Stimulated activated memory B cell treated with anti-CD40 and anti-IgM and Interleukin-4, amounts not matched to agents 10 μg/mL and 1 μg/mL and 100 μg/mL, for 72 hours (primary cell): ENCODE measurements around the gene RPL13A.
"Not testable (repeated sequence)": the region's sequence is repeated elsewhere in the genome, so short reads cannot be mapped to it uniquely, and the experiment has no call there.

ENCODE experiments used
- ATAC-seq: fragments of 150-1000 bp; cut with Tn5 transposase; 2 replicates; pipeline ENCODE4 v1.10.0; 2021
- H3K27ac Mint-ChIP-seq: one replicate; pipeline ENCODE4 v1.8.0; 2022; ENCODE audit warnings: mild to moderate bottlenecking, mixed read lengths
- H3K27me3 Mint-ChIP-seq: one replicate; pipeline ENCODE4 v1.8.0; 2022; ENCODE audit warnings: mixed read lengths
- H3K36me3 Mint-ChIP-seq: one replicate; pipeline ENCODE4 v1.8.0; 2022; ENCODE audit warnings: mixed read lengths
- H3K4me1 Mint-ChIP-seq: one replicate; pipeline ENCODE4 v1.8.0; 2022; ENCODE audit warnings: mixed read lengths
- H3K4me3 Mint-ChIP-seq: one replicate; pipeline ENCODE4 v1.8.0; 2022; ENCODE audit warnings: mild to moderate bottlenecking, moderate library complexity, mixed read lengths
- H3K9me3 Mint-ChIP-seq: one replicate; pipeline ENCODE4 v1.8.0; 2022; ENCODE audit warnings: mixed read lengths

Gene RPL13A

GRCh38 chr19:49468746-49469447 lies 18.5 kb upstream of the RPL13A start:
- Mint-ChIP-seq H3K36me3 (peaks cover 29% of the 10 kb centered on the region), H3K27me3 (no peaks in the 10 kb centered on the region), H3K4me3 (peak overlapping the region; percentile 51), H3K4me1 (peaks cover 42% of the 10 kb centered on the region), H3K27ac (peak overlapping the region; percentile 86), H3K9me3 (no peaks in the 10 kb centered on the region)
- ATAC-seq = peak; percentile 87

GRCh38 chr19:49469828-49470614 lies 17.4 kb upstream of the RPL13A start:
- peaks cover 54% of the 10 kb centered on the region for H3K4me1 Mint-ChIP-seq
- no peaks in the 10 kb centered on the region for H3K9me3 Mint-ChIP-seq
- peaks cover 17% of the 10 kb centered on the region for H3K36me3 Mint-ChIP-seq
- peak overlapping the region; percentile 53 for H3K4me3 Mint-ChIP-seq
- peak; percentile 88 for ATAC-seq
- H3K27ac Mint-ChIP-seq = peak overlapping the region; percentile 86
- no peaks in the 10 kb centered on the region for H3K27me3 Mint-ChIP-seq

- Mint-ChIP-seq H3K9me3 (no peaks in the 10 kb centered on the region), H3K4me1 (peaks cover 59% of the 10 kb centered on the region), H3K27ac (peak overlapping the region; percentile 86), H3K4me3 (peak overlapping the region; percentile 53), H3K36me3 (peaks cover 12% of the 10 kb centered on the region), H3K27me3 (no peaks in the 10 kb centered on the region)
- no peak for ATAC-seq
Measured at GRCh38 chr19:49470615-49470978, 16.8 kb upstream of the RPL13A start.

GRCh38 chr19:49472936-49473335 lies 14.5 kb upstream of the RPL13A start:
- no peak for ATAC-seq
- H3K27me3 Mint-ChIP-seq = no peaks in the 10 kb centered on the region
- peaks cover 70% of the 10 kb centered on the region for H3K4me1 Mint-ChIP-seq
- H3K4me3 Mint-ChIP-seq = peak overlapping the region; percentile 88
- H3K27ac Mint-ChIP-seq = peak overlapping the region; percentile 96
- peaks cover 13% of the 10 kb centered on the region for H3K36me3 Mint-ChIP-seq
- H3K9me3 Mint-ChIP-seq = no peaks in the 10 kb centered on the region

- H3K4me1 Mint-ChIP-seq = peaks cover 69% of the 10 kb centered on the region
- not testable (repeated sequence) for H3K9me3 Mint-ChIP-seq, H3K27me3 Mint-ChIP-seq, ATAC-seq
- peaks cover 12% of the 10 kb centered on the region for H3K36me3 Mint-ChIP-seq
- H3K27ac Mint-ChIP-seq = peak overlapping the region; percentile 96
- H3K4me3 Mint-ChIP-seq = peak overlapping the region; percentile 88
Measured at GRCh38 chr19:49473501-49473867, 13.9 kb upstream of the RPL13A start.

- Mint-ChIP-seq H3K36me3 (peaks cover 7% of the 10 kb centered on the region), H3K4me3 (peak within 1 kb of the TSS; percentile 88), H3K27ac (peak within 1 kb of the TSS; percentile 96), H3K27me3 (no peaks in the 10 kb centered on the region), H3K9me3 (no peaks in the 10 kb centered on the region), H3K4me1 (peaks cover 64% of the 10 kb centered on the region)
- ATAC-seq = peak; percentile 77
Measured at GRCh38 chr19:49473868-49474541, 13.4 kb upstream of the RPL13A start, which contains the start of gene FLT3LG. FLT3LG (plus strand) TSS chr19:49474215; CDS start chr19:49474640, 425 bp downstream.

- H3K4me1 Mint-ChIP-seq = peaks cover 59% of the 10 kb centered on the region
- H3K9me3 Mint-ChIP-seq = no peaks in the 10 kb centered on the region
- no peaks in the 10 kb centered on the region for H3K27me3 Mint-ChIP-seq
- H3K4me3 Mint-ChIP-seq = peak overlapping the region; percentile 88
- ATAC-seq = no peak
- H3K36me3 Mint-ChIP-seq = peaks cover 6% of the 10 kb centered on the region
- peak overlapping the region; percentile 96 for H3K27ac Mint-ChIP-seq
Measured at GRCh38 chr19:49474542-49474924, 12.9 kb upstream of the RPL13A start.

GRCh38 chr19:49475191-49475917 lies 12.1 kb upstream of the RPL13A start:
- H3K27ac Mint-ChIP-seq = peak overlapping the region; percentile 96
- H3K27me3 Mint-ChIP-seq = no peaks in the 10 kb centered on the region
- no peaks in the 10 kb centered on the region for H3K9me3 Mint-ChIP-seq
- peaks cover 6% of the 10 kb centered on the region for H3K36me3 Mint-ChIP-seq
- ATAC-seq = no peak
- H3K4me3 Mint-ChIP-seq = peak overlapping the region; percentile 88
- H3K4me1 Mint-ChIP-seq = peaks cover 52% of the 10 kb centered on the region

GRCh38 chr19:49475995-49476880 lies 11.2 kb upstream of the RPL13A start:
- H3K4me1 Mint-ChIP-seq = peaks cover 43% of the 10 kb centered on the region
- H3K27ac Mint-ChIP-seq = peak overlapping the region; percentile 96
- H3K9me3 Mint-ChIP-seq = no peaks in the 10 kb centered on the region
- peak overlapping the region; percentile 88 for H3K4me3 Mint-ChIP-seq
- H3K36me3 Mint-ChIP-seq = peaks cover 6% of the 10 kb centered on the region
- no peaks in the 10 kb centered on the region for H3K27me3 Mint-ChIP-seq
- ATAC-seq = no peak

- ATAC-seq = no peak
- peaks cover 6% of the 10 kb centered on the region for H3K36me3 Mint-ChIP-seq
- peaks cover 15% of the 10 kb centered on the region for H3K4me1 Mint-ChIP-seq
- no peak overlapping the region for H3K27ac Mint-ChIP-seq
- no peaks in the 10 kb centered on the region for H3K27me3 Mint-ChIP-seq
- H3K4me3 Mint-ChIP-seq = no peak overlapping the region
- no peaks in the 10 kb centered on the region for H3K9me3 Mint-ChIP-seq
Measured at GRCh38 chr19:49479975-49480628, 7.3 kb upstream of the RPL13A start.

- no peak overlapping the region for H3K4me3 Mint-ChIP-seq
- no peaks in the 10 kb centered on the region for H3K9me3 Mint-ChIP-seq
- peaks cover 9% of the 10 kb centered on the region for H3K4me1 Mint-ChIP-seq
Measured at GRCh38 chr19:49481020-49481683, 6.3 kb upstream of the RPL13A start.

GRCh38 chr19:49486232-49486631 lies 1.2 kb upstream of the RPL13A start:
- Mint-ChIP-seq H3K36me3 (peaks cover 39% of the 10 kb centered on the region), H3K4me3 (peak overlapping the region; percentile 25), H3K27me3 (no peaks in the 10 kb centered on the region), H3K9me3 (no peaks in the 10 kb centered on the region), H3K27ac (peak overlapping the region; percentile 98), H3K4me1 (peaks cover 36% of the 10 kb centered on the region)
- no peak for ATAC-seq

More at GRCh38 chr19:49481020-49481683, 6.3 kb upstream of the RPL13A start:
- H3K36me3 Mint-ChIP-seq = peaks cover 5% of the 10 kb centered on the region
- ATAC-seq = no peak
- no peaks in the 10 kb centered on the region for H3K27me3 Mint-ChIP-seq
- H3K27ac Mint-ChIP-seq = no peak overlapping the region

GRCh38 chr19:49486710-49487276 lies 615 bp upstream of the RPL13A start:
- H3K27me3 Mint-ChIP-seq = no peaks in the 10 kb centered on the region
- H3K4me3 Mint-ChIP-seq = peak overlapping the region; percentile 99
- ATAC-seq = no peak

More at GRCh38 chr19:49486710-49487276, 615 bp upstream of the RPL13A start:
- Mint-ChIP-seq H3K27ac (peak overlapping the region; percentile 98), H3K9me3 (no peaks in the 10 kb centered on the region), H3K4me1 (peaks cover 37% of the 10 kb centered on the region), H3K36me3 (peaks cover 43% of the 10 kb centered on the region)
